H1 (cell line): ENCODE measurements around the gene ARHGEF11. TPM values are rescaled to one million over a fixed set of nuclear protein-coding genes. Genes with fewer than 3 reads are reported as not detected.

Source experiments
- CTCF ChIA-PET: fragments of 300-600 bp; sonication (Branson Sonifier 250); formaldehyde crosslinking; loops from one replicate; lab custom pipeline; 2021; ENCODE audit not compliant: partially characterized antibody; lab: Charles Lee
- POLR2A ChIA-PET: fragments of 300-600 bp; sonication (Branson Sonifier 250); formaldehyde crosslinking; loops from one replicate; lab custom pipeline; 2021; ENCODE audit warnings: inconsistent platforms; ENCODE audit not compliant: partially characterized antibody; lab: Charles Lee
- DNase-seq, 2 experiments: peaks; one replicate each; pipeline versions ENCODE4 v3.0.0 to v3.0.0-alpha.2; 2010 to 2022; ENCODE audit warnings: low spot score in 2 of 2, low read depth in 1 of 2, mixed read lengths in 1 of 2
- FAIRE-seq: peaks from 2 replicates; lab custom pipeline; 2011; peaks lifted over from hg19 to GRCh38; lab: Jason Lieb, UNC
- H2AFZ ChIP-seq: 2 replicates; pipeline ENCODE4 v1.8.1; 2012; ENCODE audit warnings: low read length, inconsistent platforms
- H2AK5ac ChIP-seq: 2 replicates; pipeline ENCODE4 v1.6.1; 2013; ENCODE audit warnings: low read depth, low read length
- H2BK120ac ChIP-seq: replicated peaks from 2 replicates; pipeline ENCODE3; 2013; ENCODE audit warnings: low read depth, low read length, inconsistent platforms
- H2BK12ac ChIP-seq: 2 replicates; pipeline ENCODE4 v1.6.1; 2013; ENCODE audit warnings: low read depth, low read length
- H2BK15ac ChIP-seq: 2 replicates; pipeline ENCODE4 v1.6.1; 2013; ENCODE audit warnings: low read length
- H2BK20ac ChIP-seq: 2 replicates; pipeline ENCODE4 v1.6.1; 2013; ENCODE audit warnings: low read length
- H2BK5ac ChIP-seq: 2 replicates; pipeline ENCODE4 v1.6.1; 2013; ENCODE audit warnings: low read depth, low read length
- H3K14ac ChIP-seq: 2 replicates; pipeline ENCODE4 v1.6.1; 2013; ENCODE audit warnings: inconsistent platforms; ENCODE audit not compliant: insufficient read length
- H3K18ac ChIP-seq: 2 replicates; pipeline ENCODE4 v1.6.1; 2013; ENCODE audit warnings: low read length; ENCODE audit errors: extremely low read depth
- H3K23ac ChIP-seq: 2 replicates; pipeline ENCODE4 v1.6.1; 2013; ENCODE audit warnings: inconsistent platforms; ENCODE audit not compliant: insufficient read length
- H3K23me2 ChIP-seq: 2 replicates; pipeline ENCODE4 v1.6.1; 2013; ENCODE audit warnings: low read depth, low read length
- H3K27ac ChIP-seq: 2 replicates; pipeline ENCODE4 v1.6.1; 2011; ENCODE audit warnings: low read depth, low read length, inconsistent platforms
- H3K27me3 ChIP-seq, 4 experiments: replicated peaks in 1 of 4; 1 replicate in 1 of 4; 2 replicates in 3 of 4; pipeline versions ENCODE4 v1.6.1 to v1.8.1; 2011 to 2013; ENCODE audit warnings: low read length in 3 of 4, mild to moderate bottlenecking in 3 of 4, inconsistent platforms in 2 of 4, mixed read lengths in 2 of 4, moderate library complexity in 1 of 4; ENCODE audit not compliant: control insufficient read depth in 3 of 4, insufficient read depth in 3 of 4; ENCODE audit errors: extremely low read depth in 1 of 4
- H3K36me3 ChIP-seq, 4 experiments: 2 replicates each; pipeline versions ENCODE4 v1.6.1 to v1.8.1; 2011 to 2013; ENCODE audit warnings: mild to moderate bottlenecking in 4 of 4, low read length in 3 of 4, moderate library complexity in 2 of 4, control low read depth in 1 of 4, inconsistent platforms in 1 of 4; ENCODE audit not compliant: insufficient read depth in 4 of 4, control insufficient read depth in 2 of 4
- H3K4ac ChIP-seq: replicated peaks from 2 replicates; pipeline ENCODE3; 2013; ENCODE audit warnings: low read length, low read depth, mixed read lengths, inconsistent platforms; ENCODE audit not compliant: insufficient read length
- H3K4me1 ChIP-seq, 4 experiments: replicated peaks in 1 of 4; 1 replicate in 1 of 4; 2 replicates in 3 of 4; pipeline versions ENCODE4 v1.6.1 to v1.8.1; 2011 to 2013; ENCODE audit warnings: low read length in 3 of 4, inconsistent platforms in 2 of 4, mixed read lengths in 1 of 4; ENCODE audit not compliant: insufficient read depth in 4 of 4, control insufficient read depth in 3 of 4
- H3K4me2 ChIP-seq, 2 experiments: 2 replicates each; pipeline versions ENCODE4 v1.6.1 to v1.8.1; 2011 to 2013; ENCODE audit warnings: low read depth in 2 of 2, low read length in 2 of 2, control low read depth in 1 of 2, inconsistent platforms in 1 of 2, mild to moderate bottlenecking in 1 of 2; ENCODE audit not compliant: insufficient read depth in 1 of 2
- H3K4me3 ChIP-seq, 4 experiments: fragments of 200-600, 300-600 bp in 1 of 4; sonication (generic), shearing (Covaris generic), sonication (Bioruptor Twin) in 1 of 4; 2 replicates each; pipeline versions ENCODE4 v1.5.1 to v1.8.1; 2011 to 2016; ENCODE audit warnings: low read length in 4 of 4, low read depth in 3 of 4, control low read depth in 2 of 4, inconsistent platforms in 2 of 4, mild to moderate bottlenecking in 2 of 4, mixed read lengths in 1 of 4, moderate library complexity in 1 of 4; ENCODE audit not compliant: insufficient read depth in 2 of 4; ENCODE audit errors: extremely low read depth in 1 of 4
- H3K56ac ChIP-seq: replicated peaks from 2 replicates; pipeline ENCODE3; 2013; ENCODE audit warnings: low read depth, mild to moderate bottlenecking, mixed read lengths, low read length, inconsistent platforms; ENCODE audit not compliant: insufficient read length
- H3K79me1 ChIP-seq: 2 replicates; pipeline ENCODE4 v1.6.1; 2013; ENCODE audit warnings: low read depth, low read length, control low read depth
- H3K79me2 ChIP-seq, 2 experiments: 2 replicates each; pipeline versions ENCODE4 v1.6.1 to v1.8.1; 2012 to 2013; ENCODE audit warnings: low read length in 2 of 2, mild to moderate bottlenecking in 2 of 2, inconsistent platforms in 1 of 2; ENCODE audit not compliant: insufficient read depth in 2 of 2, control insufficient read depth in 1 of 2
- H3K9ac ChIP-seq, 4 experiments: replicated peaks in 1 of 4; 1 replicate in 1 of 4; 2 replicates in 3 of 4; pipeline versions ENCODE4 v1.6.1 to v1.8.1; 2011 to 2013; ENCODE audit warnings: low read depth in 3 of 4, low read length in 3 of 4, control low read depth in 2 of 4, mild to moderate bottlenecking in 2 of 4, moderate library complexity in 2 of 4, inconsistent platforms in 1 of 4; ENCODE audit errors: extremely low read depth in 1 of 4
- H3K9me3 ChIP-seq, 2 experiments: 2 replicates each; pipeline versions ENCODE4 v1.6.1 to v1.8.1; 2012 to 2013; ENCODE audit warnings: mild to moderate bottlenecking in 2 of 2, moderate library complexity in 2 of 2, control low read depth in 1 of 2, inconsistent platforms in 1 of 2, low read depth in 1 of 2, low read length in 1 of 2, mixed read lengths in 1 of 2; ENCODE audit not compliant: insufficient read depth in 2 of 2
- H4K20me1 ChIP-seq, 2 experiments: replicated peaks in 1 of 2; 2 replicates each; pipeline versions ENCODE3 to v1.8.1; 2011 to 2013; ENCODE audit warnings: inconsistent platforms in 2 of 2, low read length in 2 of 2, mild to moderate bottlenecking in 1 of 2; ENCODE audit not compliant: insufficient read depth in 2 of 2, control insufficient read depth in 1 of 2
- H4K5ac ChIP-seq: 2 replicates; pipeline ENCODE4 v1.6.1; 2013; ENCODE audit warnings: low read length, low read depth, mixed read lengths, inconsistent platforms; ENCODE audit not compliant: insufficient read length
- H4K8ac ChIP-seq: 2 replicates; pipeline ENCODE4 v1.8.0; 2013; ENCODE audit warnings: mild to moderate bottlenecking, moderate library complexity, low read length, inconsistent platforms; ENCODE audit not compliant: insufficient read depth; ENCODE audit errors: extremely low read depth
- H4K91ac ChIP-seq: replicated peaks from 2 replicates; pipeline ENCODE3; 2013; ENCODE audit warnings: low read length, mixed read lengths, inconsistent platforms; ENCODE audit not compliant: insufficient read length
- BACH1 ChIP-seq: IDR thresholded peaks from 2 replicates; pipeline ENCODE4 v1.6.1; 2012; ENCODE audit warnings: low read length, improper control_type of control experiment
- CBX8 ChIP-seq: fragments of 300-800, 300-1000 bp; sonication (generic); IDR thresholded peaks from 2 replicates; pipeline ENCODE4 v1.7.1; 2016; ENCODE audit warnings: low read depth, low read length, borderline replicate concordance
- EZH2 ChIP-seq: fragments of 200-600 bp; sonication (generic); IDR thresholded peaks from 2 replicates; pipeline ENCODE4 v1.7.1; 2012; ENCODE audit warnings: low read depth, mild to moderate bottlenecking, moderate library complexity, low read length, inconsistent platforms; ENCODE audit not compliant: severe bottlenecking
- POLR2AphosphoS5 ChIP-seq: IDR thresholded peaks from 2 replicates; pipeline ENCODE4 v1.6.1; 2011; ENCODE audit warnings: low read depth, low read length
- SAP30 ChIP-seq: fragments of 300-600 bp; sonication (generic); IDR thresholded peaks from 2 replicates; pipeline ENCODE4 v1.7.1; 2012; ENCODE audit warnings: low read length, moderate library complexity, mild to moderate bottlenecking, inconsistent platforms; ENCODE audit not compliant: insufficient read depth, insufficient replicate concordance
- SIN3A ChIP-seq, 2 experiments: IDR thresholded peaks in 1 of 2; conservative IDR thresholded peaks in 1 of 2; 2 replicates each; pipeline ENCODE4 v1.6.1; 2011 to 2012; ENCODE audit warnings: low read length in 2 of 2, improper control_type of control experiment in 1 of 2, low read depth in 1 of 2, mild to moderate bottlenecking in 1 of 2
- SUZ12 ChIP-seq: fragments of 200-600 bp; sonication (generic); IDR thresholded peaks from 2 replicates; pipeline ENCODE4 v1.6.1; 2012; ENCODE audit warnings: mild to moderate bottlenecking, inconsistent platforms, low read length, moderate library complexity, mixed read lengths
- ZNF274 ChIP-seq: IDR thresholded peaks from 2 replicates; pipeline ENCODE4 v1.7.0; 2012; ENCODE audit warnings: low read length, borderline replicate concordance; ENCODE audit errors: extremely low read depth
- WGBS, 2 experiments: shearing (Covaris generic) in 1 of 2; methylation state at CpG; one replicate each; pipeline versions ENCODE4 v1.1.6 to v1.1.7; 2013 to 2015; ENCODE audit warnings: low lambda C conversion rate in 2 of 2, mixed read lengths in 2 of 2, inconsistent platforms in 1 of 2, low coverage in 1 of 2, missing lambda C conversion rate in 1 of 2; ENCODE audit not compliant: insufficient replicate concordance in 2 of 2, insufficient coverage in 1 of 2, insufficient read length in 1 of 2; ENCODE audit errors: extremely low coverage in 1 of 2, missing lambda C conversion rate in 1 of 2; 5-methylcytosine and 5-hydroxymethylcytosine counted together
- polyA plus RNA-seq, 7 experiments: library from polyadenylated mRNA; depleted of rRNA in 3 of 7; stranded (reverse) in 5 of 7; unstranded in 2 of 7; fragments of >200 nt in 5 of 7; fragments of 200-250 nt in 2 of 7; gene quantifications; 1 replicate in 5 of 7; 2 replicates in 1 of 7; 4 replicates in 1 of 7; pipeline versions ENCODE4 v1.2.1 to v1.2.3, GENCODE V29; 2011 to 2013; ENCODE audit warnings: missing spikeins in 2 of 7, mixed read lengths in 2 of 7
- total RNA-seq: library from RNA; stranded (reverse); fragmentation: NEBNext Ultra II Directional; extraction: Animal tissue kit (Norgen Biotek cat#: 25700); gene quantifications from 2 replicates; pipeline ENCODE4 v1.2.1, GENCODE V29; 2021
- TF ChIP-seq, protein P1 (sequence below): IDR thresholded peaks from 2 replicates; pipeline ENCODE4 v1.6.1; 2011; ENCODE audit warnings: low read length, improper control_type of control experiment
- TF ChIP-seq, protein P2 (sequence below): IDR thresholded peaks from 2 replicates; pipeline ENCODE4 v1.6.1; 2012; ENCODE audit warnings: inconsistent platforms
- TF ChIP-seq, protein P3 (sequence below): IDR thresholded peaks from 2 replicates; pipeline ENCODE4 v1.6.1; 2012; ENCODE audit warnings: inconsistent platforms

The ARHGEF11 gene
- total and polyA plus RNA-seq, 2 of the 8 experiments (the other 6 are each of a cell fraction or from before 2014, with no cell fraction given), result 19.9 to 33.1 TPM

DNA sequence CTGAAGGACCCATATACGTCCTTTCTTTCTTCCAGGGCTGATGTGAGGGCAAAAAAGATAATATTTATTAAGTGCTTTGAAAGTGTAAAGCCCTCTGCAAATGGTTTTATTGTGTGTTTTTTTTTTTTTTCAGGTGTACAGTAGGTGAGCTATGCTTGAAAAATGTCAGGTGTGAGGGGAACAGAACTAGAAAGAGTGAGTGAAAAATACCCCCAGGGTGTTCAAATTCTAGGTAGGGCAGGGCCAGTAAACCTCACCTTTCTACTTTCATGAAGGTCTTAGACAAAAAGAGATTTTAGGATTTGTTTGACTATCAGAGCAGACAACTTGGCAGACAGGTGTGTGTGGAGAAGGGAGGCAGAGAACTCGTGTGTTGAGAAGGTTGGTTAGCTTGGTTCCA, 51.3 kb downstream of the ARHGEF11 start:
- peaks cover 9% of the 10 kb centered on the region; the same call in 1 of the 2 replicates for H3K79me1 ChIP-seq
- 82% methylated on average over 2 of the region's 2 CpGs; no CpG with 5 or more reads in 1 of the 2 experiments for WGBS, 2 experiments
- DNase-seq, result no peak

More for the DNA sequence above, 51.3 kb downstream of the ARHGEF11 start:
- Histone ChIP-seq H4K20me1 (peaks cover 1 to 13% of the 10 kb centered on the region in 2 experiments), H2AFZ (no peak overlapping the region), H3K27me3 (no peaks in the 10 kb centered on the region), H4K8ac (no peak overlapping the region), H2BK20ac (no peak overlapping the region), H3K4me1 (no peaks in the 10 kb centered on the region), H2BK120ac (no peak overlapping the region), H2BK5ac (no peak overlapping the region), H3K14ac (no peak overlapping the region), H3K9me3 (no peaks in the 10 kb centered on the region), H2BK15ac (no peak overlapping the region), H3K9ac (no peak overlapping the region)
- POLR2A ChIA-PET, result no interaction called here
- TF ChIP-seq CBX8 (no peak), SAP30 (no peak), EZH2 (no peak), BACH1 (no peak), SUZ12 (no peak), POLR2AphosphoS5 (no peak), ZNF274 (no peak), SIN3A (conservative IDR thresholded peaks at IDR 0.05 in 1 of 2, IDR thresholded peaks at IDR 0.05 in 1 of 2; ENCODE audit: low read depth in 1 of 2, low read length in 2 of 2) (no peak)
- TF ChIP-seq, protein P1, sequence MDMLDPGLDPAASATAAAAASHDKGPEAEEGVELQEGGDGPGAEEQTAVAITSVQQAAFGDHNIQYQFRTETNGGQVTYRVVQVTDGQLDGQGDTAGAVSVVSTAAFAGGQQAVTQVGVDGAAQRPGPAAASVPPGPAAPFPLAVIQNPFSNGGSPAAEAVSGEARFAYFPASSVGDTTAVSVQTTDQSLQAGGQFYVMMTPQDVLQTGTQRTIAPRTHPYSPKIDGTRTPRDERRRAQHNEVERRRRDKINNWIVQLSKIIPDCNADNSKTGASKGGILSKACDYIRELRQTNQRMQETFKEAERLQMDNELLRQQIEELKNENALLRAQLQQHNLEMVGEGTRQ, result no peak
- TF ChIP-seq, protein P2, sequence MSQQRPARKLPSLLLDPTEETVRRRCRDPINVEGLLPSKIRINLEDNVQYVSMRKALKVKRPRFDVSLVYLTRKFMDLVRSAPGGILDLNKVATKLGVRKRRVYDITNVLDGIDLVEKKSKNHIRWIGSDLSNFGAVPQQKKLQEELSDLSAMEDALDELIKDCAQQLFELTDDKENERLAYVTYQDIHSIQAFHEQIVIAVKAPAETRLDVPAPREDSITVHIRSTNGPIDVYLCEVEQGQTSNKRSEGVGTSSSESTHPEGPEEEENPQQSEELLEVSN, result no peak
- TF ChIP-seq, protein P3, sequence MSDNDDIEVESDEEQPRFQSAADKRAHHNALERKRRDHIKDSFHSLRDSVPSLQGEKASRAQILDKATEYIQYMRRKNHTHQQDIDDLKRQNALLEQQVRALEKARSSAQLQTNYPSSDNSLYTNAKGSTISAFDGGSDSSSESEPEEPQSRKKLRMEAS, result no peak
- TF ChIP-seq, all 59 proteins: peak for 0
- Histone ChIP-seq H3K36me3 (no peaks in the 10 kb centered on the region; a peak in 1 of 8 replicates), H3K56ac (no peak overlapping the region), H3K79me2 (peaks cover 0 to 24% of the 10 kb centered on the region in 2 experiments; a peak in 2 of 4 replicates), H2AK5ac (no peak overlapping the region), H3K4me3 (no peak overlapping the region), H4K91ac (no peak overlapping the region), H3K4ac (no peak overlapping the region), H3K4me2 (no peak overlapping the region), H4K5ac (no peak overlapping the region), H2BK12ac (no peak overlapping the region), H3K18ac (no peak overlapping the region), H3K23ac (no peak overlapping the region), H3K23me2 (no peaks in the 10 kb centered on the region), H3K27ac (no peak overlapping the region)
- FAIRE-seq, result no peak
- CTCF ChIA-PET, result interaction anchor here (0.7 to 2.4 kb wide), 5 partner anchors 37 to 468 kb away, joined by 3 to 6 read pairs (median 4); no protein-coding TSS in a partner anchor
